K562 treated with DMSO at 1 percent for 12 hours (cell line): Measurements from ENCODE around the gene CTSG. TPM values are rescaled to one million over a fixed set of nuclear protein-coding genes. Genes with fewer than 3 reads are reported as not detected.

Experiments used
- total RNA-seq: library from RNA; unstranded; fragments of 300-600 nt; gene quantifications from 2 replicates; pipeline ENCODE4 v1.2.3, GENCODE V29; 2022; ENCODE audit not compliant: insufficient read depth

Gene CTSG
- not detected in 2 replicates for total RNA-seq

GRCh38 chr14:24576182-24576581, at the start of gene CTSG:
Gene CTSG, minus strand, starts transcription at chr14:24576250. Its CDS starts 27 bp downstream, at chr14:24576223.

GRCh38 chr14:24609655-24610344, 33.8 kb upstream of the CTSG start, which contains the start of gene GZMH:
Gene GZMH, minus strand, starts transcription at chr14:24609685. Its CDS starts 72 bp downstream, at chr14:24609613.

Other genes starting within 250 kb of the CTSG start
- gene ADCY4, start 241.2 kb downstream of the CTSG start, total RNA-seq, result not detected in 2 replicates
- gene RIPK3, start 236.3 kb downstream of the CTSG start, total RNA-seq, result 0.67 TPM in 1 of 2 replicates, not detected in the other
- gene NFATC4, start 208.1 kb downstream of the CTSG start, total RNA-seq, result 1.1 and 1.3 TPM in 2 replicates
- gene NYNRIN, start 177.2 kb downstream of the CTSG start, total RNA-seq, result 0.40 and 1.1 TPM in 2 replicates
- gene CBLN3, start 146.6 kb downstream of the CTSG start, total RNA-seq, result 0.26 TPM in 1 of 2 replicates, not detected in the other
- 10.6 and 46.8 TPM in 2 replicates for gene KHNYN, start 146.3 kb downstream of the CTSG start, total RNA-seq
- gene SDR39U1, start 133.5 kb downstream of the CTSG start, total RNA-seq, result 50.9 and 59.5 TPM in 2 replicates
- not detected in 2 replicates for gene CMA1, start 68.0 kb downstream of the CTSG start, total RNA-seq
- not detected in 2 replicates for gene GZMH, start 33.4 kb upstream of the CTSG start, total RNA-seq
- not detected in 2 replicates for gene GZMB, start 57.9 kb upstream of the CTSG start, total RNA-seq